Measurements from ENCODE around the gene ANKRA2.
"Not testable (repeated sequence)": the region's sequence is repeated elsewhere in the genome, so short reads cannot be mapped to it uniquely, and the experiment has no call there.

The ANKRA2 gene

DNA sequence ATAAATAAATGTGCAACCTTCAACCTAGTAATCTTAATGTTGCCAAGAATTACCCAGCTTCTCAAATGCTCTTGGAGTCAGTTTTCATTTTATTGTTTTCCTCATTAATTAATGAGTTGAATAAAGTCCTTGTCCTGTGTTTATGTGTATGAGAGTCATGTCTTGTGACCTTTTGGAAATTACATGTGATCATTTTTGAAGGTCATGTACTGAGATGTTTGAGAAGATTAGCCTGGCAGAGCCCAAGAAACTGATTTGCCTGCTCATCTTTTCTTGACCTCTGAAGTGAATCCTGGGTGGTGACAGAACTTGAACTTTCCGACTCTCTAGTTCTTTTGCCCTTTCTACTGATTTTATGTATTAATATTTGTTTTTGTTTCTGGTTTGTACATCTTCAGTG, 15.4 kb downstream of the ANKRA2 start:
- DNase-seq (ENCODE audit: low read depth in 1 of 2, low spot score in 1 of 2) = no peak

DNA sequence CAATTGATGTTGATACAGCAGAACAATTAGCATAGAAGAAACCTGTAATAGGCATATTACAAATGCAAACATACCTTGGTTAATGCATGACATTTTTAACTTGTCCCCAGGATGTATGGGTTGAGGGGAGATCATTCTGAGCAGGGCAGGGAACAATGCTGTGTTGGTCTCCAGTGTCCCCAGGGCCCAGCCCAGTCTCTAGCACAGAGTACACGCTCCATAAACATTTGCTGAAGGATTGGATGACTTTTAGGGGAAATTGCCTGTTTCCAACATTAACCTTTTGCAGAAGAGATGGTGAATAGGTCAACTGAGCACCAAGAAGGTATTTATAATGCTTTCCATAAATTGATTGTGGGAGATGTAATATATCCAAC, 20.0 kb downstream of the ANKRA2 start:
- DNase-seq (ENCODE audit: low read depth in 1 of 2, low spot score in 1 of 2) = no peak

DNA sequence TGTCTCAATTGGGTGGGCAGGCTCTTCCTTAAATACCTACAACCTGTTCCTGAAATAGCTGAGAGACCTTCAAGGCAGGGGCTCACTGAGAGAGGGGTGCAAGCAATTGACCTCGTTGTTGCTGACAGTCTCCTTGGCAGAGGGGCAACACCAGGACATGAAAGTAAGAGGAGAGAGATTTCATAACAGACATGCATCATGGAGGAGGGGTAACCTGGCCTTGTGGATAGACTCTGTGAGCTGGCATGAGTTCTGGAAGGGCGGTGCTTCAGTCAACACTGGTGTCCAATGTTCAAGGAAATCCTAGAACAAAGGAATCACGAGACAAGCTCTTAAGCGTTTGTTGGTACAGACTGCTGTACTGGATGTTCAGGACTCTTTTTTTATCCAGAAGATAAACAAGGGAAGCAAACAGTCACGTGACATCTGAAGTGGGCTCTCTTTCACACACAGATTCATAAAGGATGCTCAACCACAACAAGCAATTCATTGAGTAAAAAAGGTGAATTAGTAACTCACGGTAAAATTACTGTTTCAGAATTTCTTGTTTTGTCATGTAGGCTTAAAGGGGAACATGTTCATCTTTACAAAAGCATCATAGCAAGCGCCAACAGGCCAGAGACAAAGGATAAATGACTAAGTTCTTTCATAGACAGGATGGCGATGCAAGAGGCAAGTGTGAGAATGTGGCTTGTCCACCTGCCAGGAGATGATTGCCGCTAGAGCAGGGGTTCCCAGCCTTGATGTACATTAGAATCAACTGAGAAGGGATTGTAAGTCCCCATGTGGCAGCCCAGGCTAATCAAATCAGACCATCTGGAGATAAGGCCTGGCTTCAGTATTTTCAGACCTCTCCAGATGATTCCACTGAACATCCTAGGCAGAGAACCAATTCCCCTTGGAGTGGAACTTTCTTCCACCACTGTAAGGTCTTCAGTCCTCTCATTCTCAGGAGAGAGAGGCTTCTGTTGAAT, 20.7 kb downstream of the ANKRA2 start:
- no peak for DNase-seq (ENCODE audit: low read depth in 1 of 2, low spot score in 1 of 2)

DNA sequence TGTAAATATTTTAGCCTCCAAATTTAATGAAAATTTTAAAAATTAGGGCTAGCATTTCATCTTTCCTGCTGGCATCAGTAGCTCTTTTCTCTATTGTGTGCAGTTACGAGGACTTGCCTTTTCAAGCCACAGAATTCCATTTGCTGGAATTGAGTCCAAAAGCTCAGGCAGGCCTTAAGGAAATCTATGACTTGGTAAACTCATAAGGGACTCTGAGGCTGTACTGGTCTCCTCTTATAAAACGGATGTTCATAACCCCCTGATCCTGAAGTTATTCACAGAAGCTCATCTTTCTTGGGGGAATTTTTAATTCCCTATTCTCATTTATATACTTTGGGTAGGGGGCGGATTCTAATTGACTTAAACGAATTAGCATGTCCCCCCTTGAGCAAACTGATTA, 23.4 kb downstream of the ANKRA2 start:
- no peak for DNase-seq (ENCODE audit: low read depth in 1 of 2, low spot score in 1 of 2)

DNA sequence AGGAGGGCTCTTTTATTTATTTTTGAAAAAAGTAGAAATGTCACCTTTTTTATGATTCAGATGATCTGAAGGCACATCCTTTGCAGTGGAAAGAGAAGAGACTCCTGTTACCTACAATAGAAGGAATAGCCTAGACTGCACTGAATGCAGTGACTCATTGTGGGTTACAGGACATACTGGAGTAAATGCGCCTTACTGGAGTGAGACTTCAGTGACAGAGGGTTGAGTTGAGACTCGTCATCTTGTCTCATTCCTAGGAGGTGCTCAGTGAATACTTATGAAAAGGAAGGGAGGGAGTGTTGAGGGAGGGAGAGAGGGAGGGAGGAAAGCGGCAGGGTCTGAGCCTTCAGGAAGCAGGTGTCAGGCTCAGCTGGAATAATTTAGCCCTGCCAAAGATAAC, 25.2 kb downstream of the ANKRA2 start:
- DNase-seq (ENCODE audit: low read depth in 1 of 2, low spot score in 1 of 2) = no peak

DNA sequence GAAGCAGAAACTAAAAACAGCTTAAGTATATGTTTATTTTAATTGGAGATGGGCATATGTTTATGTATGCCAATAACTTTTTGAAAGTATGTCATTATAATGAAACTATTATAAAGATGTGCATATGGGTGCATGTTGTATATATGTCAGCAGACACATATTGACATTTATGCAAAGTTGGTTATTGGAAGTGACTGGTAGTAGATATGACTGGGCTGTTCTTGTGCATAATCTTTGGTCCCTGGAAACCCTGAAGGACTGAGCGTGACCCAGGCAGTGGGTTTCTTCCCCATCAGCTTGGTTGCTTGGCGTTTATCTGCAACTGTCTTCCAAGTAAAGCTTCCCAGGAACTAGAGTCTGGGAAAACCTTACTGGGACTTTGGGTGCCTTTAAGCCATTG, 25.7 kb downstream of the ANKRA2 start:
- no peak for DNase-seq (ENCODE audit: low read depth in 1 of 2, low spot score in 1 of 2)

DNA sequence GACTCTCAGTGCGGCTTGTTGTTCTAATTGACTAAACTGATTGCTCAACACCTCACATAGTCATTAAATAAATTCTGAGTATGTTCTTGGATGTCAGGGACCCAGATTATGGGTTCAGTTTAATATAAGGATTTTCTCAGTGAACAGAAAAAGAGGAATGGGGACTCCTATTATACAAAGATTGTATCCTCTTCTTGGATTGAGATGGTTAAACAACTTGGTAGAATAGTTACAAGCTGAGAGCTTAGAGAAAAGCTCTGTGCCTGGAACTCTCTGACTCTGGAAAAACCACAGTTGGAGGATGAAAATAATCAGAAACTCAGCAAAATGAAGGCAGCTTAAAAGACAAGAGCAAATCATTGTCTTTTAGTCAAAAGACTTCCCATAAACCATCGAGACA, 30.5 kb downstream of the ANKRA2 start:
- no peak for DNase-seq (ENCODE audit: low read depth in 1 of 2, low spot score in 1 of 2)

DNA sequence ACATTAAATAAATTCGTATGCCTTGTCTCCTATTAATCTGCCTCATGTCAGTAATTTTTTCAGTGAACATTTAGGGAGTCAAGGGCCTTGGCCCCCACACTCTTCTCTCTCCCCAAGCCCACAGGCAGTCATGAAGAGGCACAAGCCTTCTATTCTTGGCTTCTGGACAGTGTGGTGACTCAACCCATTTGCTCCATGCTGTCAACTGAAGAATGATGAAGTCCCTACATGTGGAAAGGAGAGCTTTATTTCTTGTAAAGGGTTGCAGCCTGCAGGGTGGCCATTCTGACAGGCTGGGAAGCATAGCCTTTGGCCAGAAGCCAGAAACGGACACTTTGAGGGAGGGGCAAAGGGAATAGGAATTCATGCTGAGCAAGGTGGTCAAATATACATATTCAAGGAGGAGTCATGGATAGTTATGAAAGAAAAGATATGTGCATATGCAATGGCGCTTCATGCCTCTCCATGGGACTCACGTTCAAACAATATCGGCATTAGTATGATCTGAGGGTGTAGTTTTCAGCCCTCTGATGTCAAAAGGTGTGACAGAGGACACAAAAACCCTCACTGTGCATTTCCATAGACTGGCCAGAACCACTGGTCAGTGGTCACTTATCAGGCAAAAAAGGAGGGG, 31.3 kb downstream of the ANKRA2 start:
- no peak for DNase-seq (ENCODE audit: low read depth in 1 of 2, low spot score in 1 of 2)

DNA sequence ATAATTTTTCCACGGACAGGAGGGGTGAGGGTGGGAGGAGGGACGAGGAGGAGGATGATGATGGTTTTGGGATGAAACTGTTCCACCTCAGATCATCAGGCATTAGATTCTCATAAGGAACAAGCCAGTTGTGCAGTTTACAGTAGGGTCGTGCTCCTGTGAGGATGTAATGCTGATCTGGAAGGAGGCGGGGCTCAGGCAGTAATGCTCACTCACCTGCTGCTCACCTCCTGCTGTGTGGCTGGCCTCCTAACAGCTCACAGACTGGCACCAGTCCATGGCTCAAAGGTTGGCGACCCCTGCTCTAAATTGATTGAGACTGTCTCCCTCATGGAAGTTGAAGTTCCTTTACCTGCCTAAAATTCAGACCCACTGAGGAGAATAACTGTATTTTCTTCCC, 33.2 kb downstream of the ANKRA2 start:
- no peak for DNase-seq (ENCODE audit: low read depth in 1 of 2, low spot score in 1 of 2)

DNA sequence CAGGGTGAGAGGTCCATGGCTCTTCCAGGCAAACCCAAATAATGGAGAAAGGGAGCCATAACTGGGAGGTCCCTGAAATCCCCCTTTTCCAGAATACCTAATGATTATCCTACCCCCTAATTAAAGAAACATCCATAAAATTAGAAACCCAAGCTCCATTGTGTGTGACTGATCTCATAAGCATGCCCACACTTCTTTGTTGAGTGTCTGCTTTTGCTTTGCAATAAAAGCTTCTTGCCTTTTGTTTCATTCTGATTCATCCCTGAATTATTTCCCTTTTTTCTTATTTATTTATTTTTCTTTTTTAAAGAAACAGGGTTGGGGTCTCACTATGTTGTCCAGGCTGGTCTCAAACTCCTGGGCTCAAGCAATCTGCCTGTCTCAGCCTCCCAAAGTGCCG, 34.1 kb downstream of the ANKRA2 start:
- DNase-seq (ENCODE audit: low read depth in 1 of 2, low spot score in 1 of 2) = no peak

DNA sequence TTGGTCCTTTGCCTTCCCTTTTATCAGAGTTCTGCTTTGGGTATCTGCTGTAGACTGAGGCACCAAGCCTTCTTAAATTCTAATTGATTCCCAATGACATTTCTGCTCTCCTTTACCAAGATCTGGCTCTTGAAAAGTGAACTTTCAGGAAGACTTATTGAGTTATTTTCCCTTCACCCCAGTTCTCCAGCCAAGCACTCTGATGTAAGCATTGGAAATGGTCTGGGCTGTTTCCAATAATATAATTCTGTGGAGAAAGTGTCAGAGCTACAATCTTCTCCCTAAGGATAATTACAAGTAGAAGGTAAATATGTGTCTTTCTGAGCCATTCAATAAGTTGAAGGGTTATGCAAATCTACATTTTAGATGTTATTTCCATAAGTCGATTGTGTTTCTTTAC, 36.4 kb downstream of the ANKRA2 start:
- no peak for DNase-seq (ENCODE audit: low read depth in 1 of 2, low spot score in 1 of 2)

DNA sequence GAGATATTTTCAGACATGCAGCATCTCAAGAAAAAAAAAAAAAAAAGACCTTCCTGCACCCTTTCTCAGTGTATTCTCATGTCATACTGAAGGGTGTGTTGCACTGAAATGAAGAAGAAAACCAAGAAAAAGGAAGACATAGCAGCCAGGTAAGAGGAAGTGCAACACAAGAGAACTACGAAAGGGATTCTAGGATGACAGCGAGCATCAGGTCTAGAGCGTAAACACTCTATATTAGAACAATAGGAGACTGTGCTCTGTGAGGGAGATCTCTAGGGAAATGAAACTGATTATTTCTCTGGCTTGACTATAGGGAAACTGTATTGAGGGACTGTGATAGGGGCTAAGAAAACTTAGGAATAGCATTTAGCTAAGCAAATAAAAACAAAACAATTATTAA, 37.2 kb downstream of the ANKRA2 start:
- DNase-seq (ENCODE audit: low read depth in 1 of 2, low spot score in 1 of 2) = no peak

DNA sequence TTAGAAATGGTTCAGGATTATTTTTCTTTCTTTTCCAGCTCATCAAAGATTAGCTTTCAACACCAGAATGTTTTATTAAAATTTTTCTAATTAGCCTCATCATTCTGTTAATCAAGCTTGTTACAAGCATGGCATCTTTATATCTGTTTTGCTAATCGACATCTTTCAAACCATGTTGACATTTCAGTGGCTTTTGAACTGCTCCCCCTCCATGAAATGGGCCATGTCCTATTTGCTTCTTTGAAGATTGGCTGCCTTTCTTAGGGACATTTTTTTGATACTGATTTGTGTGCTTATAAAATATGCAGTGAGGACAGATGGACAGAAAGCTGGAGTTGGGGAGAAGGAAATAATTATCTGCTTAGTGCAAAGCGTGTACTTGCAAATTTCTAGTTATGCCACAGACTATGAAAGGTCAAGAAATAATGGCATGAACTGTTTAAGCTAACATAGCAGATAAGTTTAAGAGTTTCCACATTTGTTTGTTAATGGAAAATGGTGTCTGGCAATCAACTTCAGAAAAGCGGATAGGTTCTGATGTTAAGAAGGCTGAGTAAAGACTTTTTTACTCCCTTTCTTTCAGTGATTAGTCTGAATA, 39.7 kb downstream of the ANKRA2 start:
- no peak for DNase-seq (ENCODE audit: low read depth in 1 of 2, low spot score in 1 of 2)

DNA sequence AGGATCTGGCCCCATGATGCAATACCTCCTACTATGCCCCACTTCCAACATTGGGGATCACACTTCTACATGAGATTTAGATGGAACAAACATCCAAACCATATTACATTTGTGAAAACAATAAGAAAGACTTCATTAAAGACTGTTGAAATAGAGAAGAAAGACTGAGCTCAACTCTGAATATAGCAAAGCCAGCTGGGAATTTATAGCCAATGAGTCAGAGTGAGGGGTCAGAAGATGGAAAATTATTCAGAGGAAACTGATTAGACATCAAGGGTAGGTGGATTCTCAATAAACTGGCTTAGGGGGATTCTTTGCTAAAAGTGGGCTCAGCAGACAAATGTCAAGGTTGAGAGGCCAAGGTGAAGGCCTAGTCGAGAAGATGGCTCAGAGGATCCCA, 41.6 kb downstream of the ANKRA2 start:
- no peak for DNase-seq (ENCODE audit: low read depth in 1 of 2, low spot score in 1 of 2)

DNA sequence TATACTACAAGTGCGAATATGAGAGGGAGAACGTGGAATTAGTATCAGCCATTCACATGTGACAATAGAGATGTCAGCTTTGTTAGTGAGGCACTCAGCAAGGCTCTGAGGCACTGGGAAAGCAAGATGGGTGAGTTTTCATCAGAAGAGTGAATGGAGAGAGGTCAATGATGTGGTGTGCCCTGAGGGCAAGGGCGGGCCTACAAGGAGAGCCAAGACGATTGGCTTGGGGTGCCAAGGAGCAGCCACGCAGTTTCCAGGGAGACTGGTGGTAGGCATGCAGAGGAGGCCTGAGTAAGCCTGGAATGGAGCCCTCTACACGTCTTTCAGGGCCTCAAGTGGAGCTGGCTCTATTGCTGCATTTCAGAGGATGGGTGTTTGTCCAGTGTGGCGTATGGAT, 42.5 kb downstream of the ANKRA2 start:
- no peak for DNase-seq (ENCODE audit: low read depth in 1 of 2, low spot score in 1 of 2)

DNA sequence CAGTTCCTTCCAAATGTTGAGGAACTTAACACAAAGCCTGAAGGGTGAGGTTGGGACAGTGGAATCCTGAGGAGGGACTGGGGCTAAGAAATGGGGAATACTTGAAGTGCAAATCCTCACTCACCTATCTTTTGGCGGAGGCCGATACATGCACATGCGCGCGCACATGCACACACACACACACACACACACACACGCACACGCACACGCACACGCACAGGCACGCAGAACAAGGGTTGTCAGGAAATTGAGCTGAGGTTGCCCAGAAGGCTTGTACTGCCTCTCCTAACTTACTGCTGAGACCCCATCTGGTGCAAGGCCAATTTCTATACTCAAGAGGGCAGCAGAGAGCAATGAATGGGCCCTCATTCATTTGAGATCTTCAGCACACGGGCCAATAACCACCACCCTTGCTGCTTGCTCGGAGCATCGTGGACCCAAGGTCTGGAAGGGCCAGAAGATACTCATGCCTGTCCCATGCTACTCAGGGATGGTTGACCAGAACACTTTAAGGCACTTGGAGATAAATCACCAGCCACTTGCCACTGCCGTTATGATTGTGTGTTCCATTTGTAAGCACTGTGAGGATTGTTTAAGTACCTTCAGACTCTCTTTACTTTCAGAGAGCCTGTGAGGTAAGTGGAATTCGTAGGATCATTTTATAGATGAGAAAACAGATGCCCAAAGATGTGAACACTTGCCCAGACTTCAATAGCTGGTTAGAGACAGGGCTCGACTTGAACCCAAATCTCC, 45.7 kb downstream of the ANKRA2 start:
- DNase-seq (ENCODE audit: low read depth in 1 of 2, low spot score in 1 of 2) = peak; percentile 21 to 68

DNA sequence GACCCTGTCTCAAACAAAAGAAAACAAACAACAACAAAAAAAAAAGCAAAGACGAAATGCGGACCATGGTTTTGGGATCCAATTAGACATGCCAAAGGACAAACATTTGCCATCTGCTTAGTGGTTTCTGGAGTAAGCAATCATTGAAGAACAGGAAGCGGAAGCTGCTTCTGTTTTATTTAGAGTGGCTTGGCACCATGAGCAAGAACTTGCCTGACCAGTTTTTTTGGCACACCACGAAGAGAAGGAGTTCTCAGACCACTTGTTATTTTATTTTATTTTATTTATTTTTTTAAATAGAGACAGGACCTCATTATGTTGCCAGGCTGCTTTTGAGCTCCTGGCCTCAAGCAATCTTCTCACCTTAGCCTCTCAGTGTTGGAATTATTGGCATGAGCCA, 50.2 kb downstream of the ANKRA2 start:
- DNase-seq (ENCODE audit: low read depth in 1 of 2, low spot score in 1 of 2) = no peak

DNA sequence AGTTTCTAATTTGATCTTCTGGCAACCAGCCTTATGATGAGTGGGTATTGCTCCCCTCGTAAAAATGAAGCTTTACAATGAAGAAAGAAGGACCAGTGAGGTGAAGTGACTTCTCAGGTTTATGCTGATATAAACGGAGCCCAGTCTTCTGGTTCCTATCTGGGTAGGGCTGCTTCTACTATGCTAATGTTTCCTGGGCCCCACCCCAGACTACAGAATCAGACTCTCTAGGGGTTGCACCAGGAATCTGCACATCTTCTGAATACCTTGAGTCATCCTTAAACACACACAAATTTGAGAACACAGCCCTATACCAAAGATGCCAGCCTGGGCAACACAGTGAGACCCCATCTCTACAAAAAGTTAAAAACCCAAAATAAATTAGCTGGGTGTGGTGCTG, 51.0 kb downstream of the ANKRA2 start:
- no peak for DNase-seq (ENCODE audit: low read depth in 1 of 2, low spot score in 1 of 2)

DNA sequence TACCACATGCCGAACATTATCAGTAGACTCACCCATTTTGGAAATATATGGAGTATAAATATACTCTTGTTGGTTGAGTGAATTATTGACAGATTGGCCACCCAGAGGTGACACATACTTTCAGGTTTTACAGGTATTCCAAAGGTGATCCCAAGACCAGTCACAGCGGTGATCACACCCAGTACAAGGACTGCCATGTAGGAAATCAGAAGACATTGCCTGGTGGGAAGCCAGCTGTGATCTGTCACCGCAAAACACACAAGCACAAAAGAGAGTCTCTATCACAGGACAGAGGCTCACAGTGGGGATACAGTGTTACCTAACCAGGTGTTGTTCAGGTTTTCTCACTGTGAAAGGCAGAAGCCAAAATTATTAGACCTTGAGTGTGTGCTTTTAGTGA, 51.4 kb downstream of the ANKRA2 start:
- no peak for DNase-seq (ENCODE audit: low read depth in 1 of 2, low spot score in 1 of 2)

DNA sequence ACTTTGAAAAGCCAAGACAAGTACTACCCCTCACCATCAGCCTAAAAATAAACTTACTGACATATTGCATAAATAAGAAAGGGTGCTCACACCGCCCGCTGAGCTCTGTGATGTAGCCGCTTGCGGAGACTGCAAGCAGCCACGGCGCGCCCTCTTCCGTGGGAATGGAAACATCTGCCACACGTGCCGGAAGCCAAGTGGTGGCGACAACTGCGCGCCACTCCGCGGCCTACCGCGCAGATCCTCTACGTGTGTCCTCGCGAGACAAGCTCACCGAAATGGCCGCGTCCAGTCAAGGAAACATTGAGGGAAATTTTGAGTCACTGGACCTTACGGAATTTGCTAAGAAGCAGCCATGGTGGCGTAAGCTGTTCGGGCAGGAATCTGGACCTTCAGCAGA, 56.9 kb downstream of the ANKRA2 start:
- not testable (repeated sequence) for DNase-seq (ENCODE audit: low read depth in 1 of 2, low spot score in 1 of 2)

DNA sequence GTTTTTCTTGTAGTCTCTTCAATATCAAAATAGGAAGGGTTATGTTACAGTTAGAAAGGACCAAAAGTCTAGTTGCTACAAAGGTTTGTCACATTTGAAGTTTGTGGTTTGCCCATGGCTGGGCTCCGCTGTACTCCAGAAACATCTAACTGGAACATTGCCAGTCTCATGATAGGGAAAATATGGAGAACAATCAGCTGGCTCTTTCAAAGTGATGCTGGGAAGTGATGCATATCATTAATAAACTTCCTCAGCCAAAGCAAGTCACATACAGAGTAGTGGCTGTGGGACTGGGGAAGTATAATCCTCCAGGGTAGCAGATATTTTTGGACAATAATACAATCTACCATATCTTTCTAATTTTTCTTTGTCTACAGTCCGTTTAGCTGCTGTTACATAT, 58.4 kb downstream of the ANKRA2 start:
- no peak for DNase-seq (ENCODE audit: low read depth in 1 of 2, low spot score in 1 of 2)
